PFSK-1 (cell line): Measurements from ENCODE around the gene NME3.

Source experiments
- FOXP2 ChIP-seq: optimal IDR thresholded peaks from 2 replicates; pipeline ENCODE3; 2011; ENCODE audit warnings: borderline replicate concordance, control low read depth, inconsistent platforms; ENCODE audit not compliant: insufficient read depth; ENCODE audit errors: extremely low read length, extremely low read depth
- POLR2AphosphoS5 ChIP-seq: IDR thresholded peaks from 2 replicates; pipeline ENCODE4 v1.6.1; 2012; ENCODE audit warnings: low read depth, mild to moderate bottlenecking, control low read depth, low read length, moderate library complexity
- REST ChIP-seq, 2 experiments: IDR thresholded peaks; 2 replicates each; pipeline versions ENCODE4 v1.6.1 to v1.8.0; 2011 to 2012; ENCODE audit warnings: low read depth in 2 of 2, low read length in 2 of 2, control low read depth in 1 of 2, inconsistent platforms in 1 of 2, mild to moderate bottlenecking in 1 of 2, moderate library complexity in 1 of 2; ENCODE audit not compliant: insufficient read depth in 1 of 2
- SIN3A ChIP-seq: IDR thresholded peaks from 2 replicates; pipeline ENCODE4 v1.6.1; 2012; ENCODE audit warnings: mild to moderate bottlenecking, low read length, moderate library complexity, borderline replicate concordance; ENCODE audit not compliant: insufficient read depth
- TAF1 ChIP-seq: IDR thresholded peaks from 2 replicates; pipeline ENCODE4 v1.6.1; 2012; ENCODE audit warnings: low read length, control low read depth, borderline replicate concordance; ENCODE audit not compliant: insufficient read depth

NME3 gene

GRCh38 chr16:1740234-1740633 is 31.1 kb downstream of the NME3 start:
- TF ChIP-seq REST (IDR thresholded peaks at IDR 0.05; ENCODE audit: insufficient read depth in 1 of 2, low read depth in 2 of 2, low read length in 2 of 2) = no peak
- no peak for TF ChIP-seq POLR2AphosphoS5
- no peak for TF ChIP-seq FOXP2
- TF ChIP-seq TAF1 = no peak
- no peak for TF ChIP-seq SIN3A

DNA sequence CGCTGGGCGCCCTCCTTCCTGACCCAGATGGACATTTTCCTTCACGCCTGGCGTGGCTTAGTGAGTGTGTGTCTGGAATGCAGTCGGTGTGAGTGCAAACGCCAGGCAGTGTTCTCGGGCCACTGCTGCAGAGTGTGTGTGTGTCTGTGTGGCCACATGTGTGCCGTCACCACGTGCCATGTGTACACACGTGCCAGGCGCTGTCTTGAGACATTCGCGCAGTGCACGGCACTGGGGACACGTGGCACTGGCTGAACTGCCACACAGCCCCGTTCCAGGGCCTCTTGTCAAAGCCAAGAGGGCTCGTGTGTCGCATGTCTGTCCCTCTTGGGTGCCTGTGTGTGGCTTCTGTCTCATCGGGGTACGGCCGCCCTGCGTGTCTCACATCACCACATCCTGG is 36.5 kb downstream of the NME3 start:
- TF ChIP-seq SIN3A (no peak), REST (IDR thresholded peaks at IDR 0.05; ENCODE audit: insufficient read depth in 1 of 2, low read depth in 2 of 2, low read length in 2 of 2) (no peak), FOXP2 (no peak), TAF1 (no peak), POLR2AphosphoS5 (no peak)

- no peak for TF ChIP-seq REST (IDR thresholded peaks at IDR 0.05; ENCODE audit: insufficient read depth in 1 of 2, low read depth in 2 of 2, low read length in 2 of 2)
- TF ChIP-seq FOXP2 = no peak
- TF ChIP-seq POLR2AphosphoS5 = no peak
- TF ChIP-seq TAF1 = no peak
- TF ChIP-seq SIN3A = no peak
Measured at GRCh38 chr16:1734123-1734522, 37.2 kb downstream of the NME3 start.

DNA sequence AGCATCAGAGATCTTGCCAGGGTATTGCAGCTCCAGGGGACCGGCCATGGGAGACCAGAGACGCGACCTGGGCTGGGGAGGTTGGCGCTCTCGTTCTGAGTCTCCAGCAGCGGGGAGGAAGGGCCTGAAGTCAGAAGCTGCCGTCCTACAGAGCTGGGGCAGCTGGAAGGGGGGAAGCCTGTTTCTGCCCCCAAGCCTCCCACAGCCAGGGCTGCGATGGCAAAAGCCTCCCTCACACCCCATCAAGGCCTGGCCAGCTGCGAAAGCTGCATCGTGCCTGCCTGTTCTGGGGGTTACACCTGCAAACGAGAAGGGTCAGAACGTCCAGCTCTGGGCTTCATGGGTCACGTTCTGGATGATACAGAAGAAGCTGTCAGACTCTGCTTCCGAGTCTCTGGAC is 39.3 kb downstream of the NME3 start:
- no peak for TF ChIP-seq TAF1
- no peak for TF ChIP-seq FOXP2

DNA sequence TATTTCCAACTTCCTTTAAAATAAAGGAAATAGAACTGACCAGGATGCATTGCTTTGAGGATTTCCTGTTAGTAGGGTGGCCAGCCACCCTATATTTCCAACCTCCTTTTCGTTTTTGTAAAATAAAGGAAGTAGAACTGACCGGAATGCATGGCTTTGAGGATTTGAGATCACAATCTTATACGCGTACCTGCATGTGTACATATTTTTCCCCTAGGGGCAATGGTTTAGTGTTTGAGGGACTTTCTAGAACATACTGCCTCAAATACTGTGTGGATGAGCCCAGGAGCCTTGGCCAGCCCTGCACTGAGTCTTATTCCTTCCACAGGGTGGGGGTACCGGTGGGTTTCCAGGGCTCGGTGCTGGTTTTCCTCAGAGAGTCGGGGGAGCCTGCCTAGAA is 39.7 kb downstream of the NME3 start:
- no peak for TF ChIP-seq REST (IDR thresholded peaks at IDR 0.05; ENCODE audit: insufficient read depth in 1 of 2, low read depth in 2 of 2, low read length in 2 of 2)

DNA sequence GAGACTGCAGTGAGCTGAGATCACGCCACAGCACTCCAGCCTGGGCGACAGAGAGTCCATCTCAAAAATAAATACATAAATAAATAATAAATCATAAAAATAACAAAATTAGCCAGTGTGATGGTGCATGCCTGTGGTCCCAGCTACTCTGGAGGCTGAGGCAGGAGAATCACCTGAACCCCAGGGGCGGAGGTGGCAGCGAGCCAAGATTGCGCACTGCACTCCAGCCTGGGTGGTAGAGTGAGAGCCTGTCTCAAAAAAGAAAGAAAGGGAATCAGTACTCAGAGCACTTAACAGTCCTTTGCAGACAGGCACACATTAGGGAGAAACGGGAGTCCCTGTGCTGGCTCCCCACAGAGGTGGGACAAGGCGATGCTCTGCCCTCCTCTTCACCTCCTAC is 40.3 kb downstream of the NME3 start:
- no peak for TF ChIP-seq REST (IDR thresholded peaks at IDR 0.05; ENCODE audit: insufficient read depth in 1 of 2, low read depth in 2 of 2, low read length in 2 of 2)
- no peak for TF ChIP-seq FOXP2
- no peak for TF ChIP-seq SIN3A
- no peak for TF ChIP-seq POLR2AphosphoS5
- TF ChIP-seq TAF1 = no peak
